HS-27A (cell line): ENCODE results near the gene ITSN2.

Experiments used
- DNase-seq: peaks from one replicate; pipeline ENCODE4 v3.0.0-alpha.2; 2012; ENCODE audit warnings: low read depth, missing footprints

Gene ITSN2

GRCh38 chr2:24334245-24334633 lies 26.1 kb downstream of the ITSN2 start:
- no peak for DNase-seq

GRCh38 chr2:24332791-24333540 lies 27.4 kb downstream of the ITSN2 start:
- DNase-seq = no peak

GRCh38 chr2:24330161-24330560 lies 30.2 kb downstream of the ITSN2 start:
- DNase-seq = no peak

GRCh38 chr2:24329700-24330099 lies 30.6 kb downstream of the ITSN2 start:
- DNase-seq = no peak

- no peak for DNase-seq
Observed at GRCh38 chr2:24328010-24328409, 32.3 kb downstream of the ITSN2 start.

- DNase-seq = no peak
Observed at GRCh38 chr2:24317491-24317920, 42.8 kb downstream of the ITSN2 start.

- DNase-seq = no peak
Observed at GRCh38 chr2:24315669-24316068, 44.7 kb downstream of the ITSN2 start.

GRCh38 chr2:24313744-24314632 lies 46.3 kb downstream of the ITSN2 start:
- no peak for DNase-seq

- no peak for DNase-seq
Observed at GRCh38 chr2:24307961-24308360, 52.4 kb downstream of the ITSN2 start.

GRCh38 chr2:24304631-24305030 lies 55.7 kb downstream of the ITSN2 start:
- no peak for DNase-seq

- no peak for DNase-seq
Observed at GRCh38 chr2:24304098-24304497, 56.2 kb downstream of the ITSN2 start.

- DNase-seq = no peak
Observed at GRCh38 chr2:24301599-24301998, 58.7 kb downstream of the ITSN2 start.

GRCh38 chr2:24297663-24298062 lies 62.7 kb downstream of the ITSN2 start:
- no peak for DNase-seq

GRCh38 chr2:24287171-24287570 lies 73.2 kb downstream of the ITSN2 start:
- DNase-seq = no peak

GRCh38 chr2:24285484-24286152 lies 74.7 kb downstream of the ITSN2 start:
- no peak for DNase-seq

GRCh38 chr2:24280645-24281044 lies 79.7 kb downstream of the ITSN2 start:
- DNase-seq = no peak

- no peak for DNase-seq
Observed at GRCh38 chr2:24280161-24280560, 80.2 kb downstream of the ITSN2 start.

- no peak for DNase-seq
Observed at GRCh38 chr2:24276349-24276899, 83.9 kb downstream of the ITSN2 start.

GRCh38 chr2:24274809-24275208 lies 85.5 kb downstream of the ITSN2 start:
- DNase-seq = no peak

- no peak for DNase-seq
Observed at GRCh38 chr2:24273598-24273997, 86.7 kb downstream of the ITSN2 start.

GRCh38 chr2:24272907-24273306 lies 87.4 kb downstream of the ITSN2 start:
- DNase-seq = no peak

GRCh38 chr2:24272161-24272802 lies 88.1 kb downstream of the ITSN2 start:
- no peak for DNase-seq
